Embryonic facial prominence (tissue), 1 donor: Measurements from ENCODE around the gene ACTMAP.
A peak's percentile ranks its signal among the peaks of the same experiment; 100 is the strongest.
"Not testable (repeated sequence)": the region's sequence is repeated elsewhere in the genome, so short reads cannot be mapped to it uniquely, and the experiment has no call there.

ENCODE experiments used
- DNase-seq: peaks from one replicate; pipeline ENCODE4 v3.0.0-alpha.2; 2016; ENCODE audit errors: extremely low spot score

Gene ACTMAP, protein sequence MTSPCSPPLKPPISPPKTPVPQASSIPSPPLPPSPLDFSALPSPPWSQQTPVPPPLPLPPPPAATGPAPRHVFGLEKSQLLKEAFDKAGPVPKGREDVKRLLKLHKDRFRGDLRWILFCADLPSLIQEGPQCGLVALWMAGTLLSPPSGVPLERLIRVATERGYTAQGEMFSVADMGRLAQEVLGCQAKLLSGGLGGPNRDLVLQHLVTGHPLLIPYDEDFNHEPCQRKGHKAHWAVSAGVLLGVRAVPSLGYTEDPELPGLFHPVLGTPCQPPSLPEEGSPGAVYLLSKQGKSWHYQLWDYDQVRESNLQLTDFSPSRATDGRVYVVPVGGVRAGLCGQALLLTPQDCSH

DNA sequence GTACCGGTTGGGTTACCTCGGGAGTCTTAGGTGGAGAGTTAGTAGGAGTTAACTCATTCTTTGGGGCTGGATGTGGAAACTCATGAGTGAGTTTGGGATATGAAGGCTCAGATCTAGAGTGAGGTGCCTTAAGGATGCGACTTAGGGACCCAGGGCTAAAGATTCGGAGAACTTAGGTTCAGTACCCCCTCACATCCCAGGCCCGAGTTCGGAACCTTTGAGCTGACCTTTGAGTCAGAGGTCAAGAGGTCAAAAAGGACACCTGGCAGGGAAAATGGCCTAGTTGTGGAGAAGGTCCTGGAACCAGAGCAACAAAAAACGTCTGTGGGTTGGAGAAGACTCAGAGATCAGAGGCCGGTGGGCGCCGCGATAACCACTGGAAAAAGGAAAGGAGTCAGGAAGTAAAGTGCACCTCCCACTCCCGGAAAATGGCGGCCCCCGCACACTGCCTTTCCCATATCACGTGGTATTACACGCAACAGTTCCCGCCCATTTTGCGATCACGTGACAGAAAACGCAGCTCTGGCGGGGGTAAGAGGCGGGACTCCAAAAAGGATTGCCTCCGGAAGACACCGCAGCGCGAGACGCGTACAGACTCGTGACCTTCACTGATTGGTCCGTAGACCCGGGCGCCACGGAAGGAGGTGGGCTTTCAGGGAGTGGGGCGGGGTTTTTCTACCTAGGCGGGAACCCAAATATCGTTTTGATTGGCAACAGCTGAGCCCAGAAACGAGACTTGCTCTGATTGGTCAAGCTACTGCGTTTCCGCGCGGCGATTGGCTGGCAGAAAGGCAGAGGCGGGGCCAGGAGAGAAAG, at the start of gene ACTMAP:
Gene ACTMAP, minus strand, starts transcription at position 420 of the 816 bp plus-strand sequence. CDS start 674 bp downstream, outside the sequence.
- peak; percentile 99 for DNase-seq

DNA sequence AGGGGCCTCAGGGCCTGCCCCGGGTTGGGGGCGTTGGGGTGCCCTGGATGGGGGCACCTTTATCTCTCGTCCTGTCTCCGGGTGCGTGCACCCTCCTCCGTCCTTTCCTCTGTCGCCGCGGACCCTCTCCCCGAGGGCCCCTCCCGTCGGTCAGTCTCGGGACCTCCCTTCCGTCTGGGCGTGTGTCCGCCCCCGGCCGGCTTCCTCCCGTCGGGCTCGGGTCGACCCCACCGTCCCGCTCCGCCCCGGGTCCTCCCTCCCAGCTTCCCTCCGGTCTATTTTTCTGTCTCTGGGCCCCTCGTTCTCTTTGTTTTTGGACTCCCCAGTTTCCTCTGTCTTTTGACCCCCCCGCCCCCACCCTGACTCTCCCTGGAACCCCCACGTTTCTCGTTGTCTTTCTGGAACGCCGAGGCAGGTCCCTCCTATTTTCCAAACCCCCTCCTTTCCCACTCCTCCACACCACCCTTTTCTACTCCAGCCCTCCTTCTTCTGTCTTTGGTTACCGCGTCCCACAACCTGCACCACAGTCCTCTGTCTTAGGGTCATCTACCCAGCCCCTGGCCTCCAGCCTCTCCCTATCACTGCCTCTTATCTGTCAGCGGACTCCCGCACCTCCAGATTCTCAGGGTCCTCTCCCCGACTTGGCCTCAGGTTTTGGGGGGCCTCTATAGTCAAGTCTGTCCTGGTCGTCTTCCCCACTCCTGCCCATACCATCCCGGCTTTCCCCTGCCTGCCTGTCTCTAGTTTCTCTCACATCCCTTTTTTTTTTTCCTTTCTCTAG, 49.5 kb upstream of the ACTMAP start:
- no peak for DNase-seq

DNA sequence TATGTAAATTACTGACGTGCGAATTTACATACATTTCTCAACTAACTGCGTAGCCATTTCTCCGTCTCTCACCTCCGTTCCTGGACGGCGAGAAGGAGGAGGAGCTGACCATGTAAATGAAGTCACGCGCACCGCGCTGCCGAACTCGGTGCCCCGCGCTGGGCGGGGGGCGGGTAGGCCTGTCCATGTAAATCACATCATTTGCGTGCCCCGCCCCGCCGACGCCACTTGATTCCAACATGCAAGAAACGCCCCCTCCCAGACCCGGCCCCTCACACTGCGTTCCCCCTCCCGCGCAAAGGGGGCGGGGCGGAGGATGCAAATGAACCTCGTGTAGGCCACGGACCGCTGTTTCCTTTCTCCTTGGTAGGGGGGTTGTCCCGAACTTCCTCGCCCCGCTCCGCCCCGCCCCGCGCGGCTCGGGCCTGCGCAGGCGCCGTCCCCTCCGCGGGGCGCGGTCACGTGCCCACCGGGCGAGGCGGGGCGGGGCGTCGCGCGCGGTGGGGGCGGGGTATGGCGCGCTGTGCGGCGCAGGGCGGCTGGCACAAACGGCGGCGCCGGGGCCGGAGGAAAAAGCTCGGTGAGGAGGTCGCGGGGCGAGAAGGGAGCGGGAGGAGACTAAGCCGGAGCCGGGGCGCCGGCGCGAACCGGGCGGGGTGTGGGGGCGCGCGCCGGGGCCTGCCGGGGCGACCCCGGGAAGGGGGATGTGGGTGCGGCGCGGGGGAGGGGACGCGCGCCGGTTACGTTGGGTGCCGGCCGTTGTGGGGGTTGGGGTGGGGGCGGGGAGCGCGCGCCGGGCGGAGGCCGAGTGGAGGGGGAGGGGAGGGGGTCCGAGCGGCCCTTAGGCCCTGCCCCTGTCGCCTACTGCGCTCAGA, 48.6 kb upstream of the ACTMAP start, which contains the start of gene EGLN2:
Gene EGLN2, plus strand, starts transcription at position 509 of the 875 bp plus-strand sequence. CDS start 1,382 bp downstream, outside the sequence.
- peak; percentile 97 for DNase-seq

DNA sequence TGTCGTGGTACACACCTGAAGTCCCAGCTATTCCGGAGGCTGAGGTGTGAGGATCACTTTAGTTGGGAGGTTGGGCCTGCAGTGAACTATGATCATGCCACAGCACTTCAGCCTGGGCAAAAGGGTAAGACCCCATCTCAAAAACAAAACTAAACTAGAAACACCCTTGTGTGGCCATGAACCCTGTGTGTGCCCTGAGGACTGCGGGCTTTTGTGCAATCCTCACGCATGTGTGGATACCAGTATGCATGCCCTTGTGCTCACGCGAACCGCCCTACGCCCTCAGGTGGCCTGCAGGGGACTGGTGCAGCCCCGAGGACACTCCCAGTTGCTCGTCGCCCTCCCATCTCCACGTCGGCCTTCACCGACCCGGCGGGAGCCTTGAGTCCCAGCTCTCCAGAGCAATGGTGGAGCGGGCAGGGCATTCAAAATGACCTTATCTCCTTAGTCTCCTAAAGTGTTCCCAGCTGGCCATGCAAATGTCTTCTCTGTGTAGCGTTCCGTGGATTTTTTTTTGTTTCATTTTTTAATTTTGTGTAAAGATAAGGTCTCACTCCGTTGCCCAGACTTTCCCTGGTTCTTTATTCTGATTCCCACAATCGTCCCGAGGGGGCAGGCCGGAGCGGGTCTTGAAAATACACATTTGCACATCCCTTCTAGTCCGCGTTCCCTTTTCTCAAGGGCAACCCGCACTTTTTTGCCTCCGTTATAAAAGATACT, 47.8 kb upstream of the ACTMAP start:
- DNase-seq: no peak

DNA sequence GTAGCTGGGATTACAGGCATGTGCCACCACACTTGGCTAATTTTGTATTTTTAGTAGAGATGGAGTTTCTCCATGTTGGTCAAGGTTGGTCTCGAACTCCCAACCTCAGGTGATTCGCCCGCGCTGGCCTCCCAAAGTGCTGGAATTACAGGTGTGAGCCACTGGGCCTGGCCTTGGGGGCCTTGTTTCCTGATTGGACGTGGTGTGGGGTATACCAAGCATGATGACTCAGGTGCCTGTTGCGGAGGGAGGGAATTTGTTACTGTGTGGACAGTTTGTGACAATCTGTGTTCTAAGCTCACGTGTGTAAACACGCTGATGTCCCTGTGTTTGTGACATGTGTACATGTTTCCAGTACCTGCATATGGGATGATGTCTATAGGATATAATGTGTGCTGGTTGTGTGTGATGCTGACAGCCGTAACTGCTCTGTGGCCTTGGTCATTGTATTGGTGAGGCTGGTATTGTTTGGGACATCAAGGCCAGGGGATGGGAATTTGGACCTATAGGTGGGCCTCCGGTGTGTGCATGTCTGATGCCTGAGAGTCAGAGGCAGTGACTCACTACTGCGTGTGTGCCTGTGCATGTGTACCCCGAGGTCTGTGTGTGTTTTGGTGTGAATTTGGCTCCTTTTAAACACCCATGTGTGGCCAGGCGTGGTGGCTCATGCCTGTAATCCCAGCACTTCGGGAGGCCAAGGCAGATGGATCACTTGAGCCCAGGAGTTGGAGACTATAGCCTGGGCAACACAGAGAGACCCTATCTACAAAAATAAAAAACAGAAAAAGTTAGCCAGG, 47.1 kb upstream of the ACTMAP start:
- no peak for DNase-seq

DNA sequence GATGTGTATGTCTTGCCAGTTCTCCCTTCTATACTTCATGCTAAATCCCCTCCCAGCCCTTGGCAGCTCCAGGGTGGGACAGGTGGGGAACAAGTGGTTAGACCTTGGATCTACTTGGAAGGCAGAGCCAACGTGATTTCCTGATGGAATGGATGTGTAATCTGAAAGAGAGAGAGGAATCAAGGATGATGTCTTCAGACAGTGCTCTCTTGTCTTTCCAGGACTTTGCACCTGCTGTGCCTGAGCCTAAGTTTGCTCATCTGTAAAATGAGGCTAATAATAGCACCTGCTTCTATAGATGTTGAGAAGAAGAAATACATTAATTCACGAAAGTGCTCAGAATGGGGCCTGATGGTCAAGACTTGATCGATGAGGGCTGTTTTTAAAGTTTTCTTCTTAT, 41.7 kb upstream of the ACTMAP start:
- DNase-seq: no peak

DNA sequence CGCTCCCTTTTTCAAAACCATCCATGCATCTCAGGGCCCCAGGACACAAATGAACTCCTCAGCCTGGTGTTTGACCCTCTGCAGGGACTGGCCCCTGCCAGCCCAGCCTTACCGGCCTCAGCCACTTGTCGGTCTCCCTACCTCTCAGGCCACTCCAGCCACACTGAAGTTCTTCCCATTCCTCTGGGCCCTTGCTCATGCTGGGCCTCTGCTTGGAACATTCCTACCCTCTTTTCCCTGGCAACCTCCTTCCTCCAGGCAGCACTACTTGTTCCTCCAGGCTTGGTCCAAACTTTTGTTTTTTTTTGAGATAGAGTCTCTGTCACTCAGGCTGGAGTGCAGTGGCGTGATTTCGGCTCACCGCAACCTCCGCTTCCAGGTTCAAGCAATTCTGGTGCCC, 41.1 kb upstream of the ACTMAP start:
- DNase-seq: no peak

DNA sequence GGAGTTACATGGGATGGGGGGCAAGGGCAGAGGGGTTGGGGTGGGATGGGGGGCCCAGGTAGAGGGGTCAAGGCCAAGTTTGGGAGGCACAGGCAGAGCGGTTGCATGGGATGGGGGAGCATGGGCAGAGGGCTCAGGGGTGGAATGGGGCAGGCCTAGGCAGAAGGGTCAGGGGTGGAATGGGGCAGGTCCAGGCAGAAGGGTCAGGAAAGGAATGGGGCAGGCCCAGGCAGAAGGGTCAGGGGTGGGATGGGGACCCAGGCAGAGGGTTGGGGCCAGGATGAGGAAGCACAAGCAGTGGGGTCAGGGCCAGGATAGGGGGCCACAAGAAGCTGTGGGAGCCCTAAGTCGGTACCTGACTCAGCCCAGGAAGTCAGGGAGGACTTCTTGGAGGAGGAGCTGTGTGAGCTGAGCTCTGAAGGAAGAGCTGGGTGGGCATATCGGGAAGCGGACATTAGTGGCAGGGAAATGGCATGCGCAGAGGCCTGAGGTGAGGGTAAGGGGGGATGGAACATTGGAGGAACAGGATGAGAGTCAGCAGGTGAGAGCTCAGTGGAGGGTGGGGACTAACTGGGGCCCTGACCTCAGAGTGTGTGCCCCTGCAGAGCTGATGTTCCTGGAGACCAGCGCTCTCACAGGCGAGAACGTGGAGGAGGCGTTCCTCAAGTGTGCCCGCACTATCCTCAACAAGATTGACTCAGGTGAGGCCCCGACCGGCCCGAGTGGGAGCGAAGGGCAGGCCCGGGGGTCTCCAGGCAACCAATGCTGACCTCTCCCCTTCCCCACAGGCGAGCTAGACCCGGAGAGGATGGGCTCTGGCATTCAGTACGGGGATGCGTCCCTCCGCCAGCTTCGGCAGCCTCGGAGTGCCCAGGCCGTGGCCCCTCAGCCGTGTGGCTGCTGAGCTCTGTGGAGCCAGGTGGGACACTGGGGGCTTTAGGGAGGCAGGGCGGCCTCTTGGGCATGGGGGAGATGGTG, 36.1 kb upstream of the ACTMAP start:
- no peak for DNase-seq

DNA sequence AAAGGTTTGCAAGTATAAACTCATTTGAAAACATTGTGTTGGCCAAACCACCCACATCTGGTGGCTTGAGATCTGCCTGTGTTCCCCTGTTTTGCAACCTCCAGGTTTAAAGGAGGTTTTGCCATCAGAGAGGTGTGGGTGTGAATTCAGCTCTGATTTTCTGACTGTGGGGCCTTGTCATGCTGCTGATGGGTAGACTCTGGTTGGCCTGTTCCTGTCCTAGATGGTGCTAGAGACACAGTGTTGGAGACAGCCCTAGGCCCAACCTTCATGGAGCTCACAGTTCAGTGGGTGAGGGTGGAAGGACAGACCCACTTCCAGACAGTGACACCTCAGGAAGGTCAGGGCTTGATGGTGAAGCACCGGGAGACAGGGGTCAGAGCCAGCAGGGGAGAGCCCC, 35.2 kb upstream of the ACTMAP start:
- no peak for DNase-seq

DNA sequence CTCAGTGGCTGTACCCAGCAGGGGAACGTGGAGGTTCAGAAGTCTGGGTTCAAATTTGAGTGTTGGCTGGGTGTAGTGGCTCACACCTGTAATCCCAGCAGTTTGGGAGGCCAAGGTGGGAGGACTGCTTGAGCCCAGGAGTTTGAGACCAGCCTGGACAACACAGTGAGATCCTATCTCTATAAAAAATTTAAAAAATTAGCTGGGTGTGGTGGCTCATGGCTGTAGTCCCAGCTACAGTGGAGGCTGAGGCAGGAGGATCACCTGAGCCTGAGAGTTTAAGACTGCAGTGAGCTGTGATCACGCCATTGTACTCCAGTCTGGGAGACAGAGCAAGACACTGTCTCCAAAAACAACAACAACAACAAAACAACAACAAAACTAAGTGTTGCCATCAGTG, 33.9 kb upstream of the ACTMAP start:
- not testable (repeated sequence) for DNase-seq

DNA sequence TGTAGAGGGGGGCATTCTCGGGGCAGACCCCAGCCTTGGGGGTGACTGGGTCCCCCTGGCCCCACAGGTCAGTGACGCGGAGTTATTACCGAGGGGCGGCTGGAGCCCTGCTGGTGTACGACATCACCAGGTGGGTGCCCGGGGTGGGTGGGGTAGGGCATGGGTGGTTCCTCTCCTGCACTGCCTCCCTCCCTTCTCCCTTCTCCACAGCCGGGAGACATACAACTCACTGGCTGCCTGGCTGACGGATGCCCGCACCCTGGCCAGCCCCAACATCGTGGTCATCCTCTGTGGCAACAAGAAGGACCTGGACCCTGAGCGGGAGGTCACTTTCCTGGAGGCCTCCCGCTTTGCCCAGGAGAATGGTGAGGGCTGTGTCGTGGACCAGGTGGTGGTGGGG, 33.4 kb upstream of the ACTMAP start:
- no peak for DNase-seq

DNA sequence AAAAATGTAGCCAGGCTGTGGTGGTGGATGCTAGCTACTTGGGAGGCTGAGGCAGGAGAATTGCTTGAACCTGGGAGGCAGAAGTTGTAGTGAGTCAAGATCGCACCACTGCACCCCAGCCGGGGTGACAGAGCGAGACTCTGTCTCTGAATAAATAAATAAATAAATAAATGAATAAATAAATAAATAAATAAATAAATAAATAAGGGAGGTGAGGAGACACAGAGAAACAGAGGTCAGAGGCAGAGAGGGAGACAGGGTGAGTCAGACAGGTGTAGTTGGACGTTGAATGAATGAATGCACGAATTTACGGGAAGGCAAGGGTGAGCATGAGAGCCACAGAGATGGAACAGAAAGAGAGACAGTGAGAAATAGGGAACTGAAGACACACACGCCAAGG, 30.9 kb upstream of the ACTMAP start:
- no peak for DNase-seq

DNA sequence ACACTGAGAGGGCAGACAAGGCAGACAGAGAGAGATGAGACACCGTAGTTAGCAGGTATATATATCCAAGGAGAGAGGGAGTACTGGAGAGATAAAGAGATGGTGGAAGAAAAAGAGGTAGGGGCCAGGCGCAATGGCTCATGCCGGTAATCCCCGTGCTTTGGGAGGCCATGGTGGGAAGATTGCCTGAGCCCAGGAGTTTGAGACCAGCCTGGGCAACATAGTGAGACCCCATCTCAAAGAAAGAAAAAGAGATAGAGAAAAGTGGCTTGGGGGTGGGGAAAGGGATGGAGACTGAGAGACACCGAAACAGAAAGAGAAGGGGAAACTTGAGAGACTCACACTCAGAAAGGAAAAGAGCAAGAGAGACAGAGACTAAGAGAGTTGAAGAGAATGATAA, 30.3 kb upstream of the ACTMAP start:
- DNase-seq: no peak

DNA sequence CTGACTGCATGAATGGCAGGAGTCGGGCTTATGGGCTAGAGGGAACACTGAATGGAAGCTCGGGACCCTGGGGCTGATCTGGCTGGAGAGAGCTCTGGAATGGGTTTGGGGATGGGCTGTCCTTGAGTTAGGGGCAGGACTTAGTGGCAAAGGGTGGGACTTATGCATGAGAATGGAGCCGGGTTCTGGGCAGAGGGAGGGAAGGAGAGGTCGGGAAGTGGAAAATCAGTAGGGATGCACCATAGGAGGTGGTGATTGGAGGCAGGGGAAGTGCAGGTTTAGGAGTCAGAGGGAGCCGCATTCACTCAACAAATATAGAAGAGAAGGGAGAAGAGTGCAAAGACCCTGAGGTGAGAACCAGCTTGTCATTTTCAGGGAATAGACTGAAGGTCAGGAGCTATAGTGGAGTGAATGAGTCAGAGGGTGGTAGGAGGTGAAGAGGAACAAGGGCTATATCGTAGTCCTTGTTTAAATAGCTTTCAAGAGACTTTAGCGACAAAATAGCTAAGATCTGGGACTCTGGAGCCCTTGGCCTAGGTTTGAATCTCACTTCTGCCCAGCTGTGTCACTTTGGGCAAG, 28.5 kb upstream of the ACTMAP start:
- DNase-seq: no peak

DNA sequence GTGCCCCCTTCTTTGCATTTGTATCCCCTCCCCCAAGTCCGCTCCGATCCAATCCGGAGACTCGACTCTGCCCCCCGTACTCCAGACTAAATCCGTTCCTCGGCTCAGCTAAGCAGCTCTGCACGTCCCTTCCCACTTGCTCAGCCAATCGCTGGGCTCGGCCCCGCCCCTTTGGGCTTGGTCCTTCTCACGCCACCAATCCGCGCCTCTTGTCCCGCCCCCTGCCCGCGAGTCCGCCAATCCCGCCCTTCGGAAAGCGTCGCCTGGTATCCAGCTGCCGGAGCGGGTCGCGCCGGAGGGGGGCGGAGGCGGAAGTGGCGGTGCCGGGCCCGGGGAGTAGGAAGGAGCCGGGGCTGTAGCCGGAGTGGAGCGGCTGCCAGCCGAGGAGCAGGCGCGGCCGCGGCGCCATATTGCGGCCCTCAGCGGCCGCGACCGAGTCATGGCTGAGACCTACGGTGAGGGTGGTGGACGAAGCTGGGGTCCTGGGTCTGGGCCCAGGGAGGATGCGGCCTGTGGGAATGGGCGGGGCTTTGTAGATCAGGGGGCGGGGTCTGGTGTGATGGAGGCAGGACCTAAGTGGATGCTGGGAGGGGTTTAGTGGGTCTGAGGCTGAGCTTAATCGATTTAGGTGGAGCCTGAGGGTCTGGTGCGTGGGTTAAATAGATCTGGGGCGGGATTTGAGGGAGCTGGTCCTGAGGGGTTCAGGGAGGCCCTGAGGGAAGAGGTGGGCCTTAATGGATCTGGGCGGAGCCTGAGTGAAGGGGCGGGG, 27.8 kb upstream of the ACTMAP start, which contains the start of gene RAB4B:
Gene RAB4B, plus strand, starts transcription at position 311 of the 769 bp plus-strand sequence. Its CDS starts 129 bp downstream, at position 440.
- peak; percentile 100 for DNase-seq

DNA sequence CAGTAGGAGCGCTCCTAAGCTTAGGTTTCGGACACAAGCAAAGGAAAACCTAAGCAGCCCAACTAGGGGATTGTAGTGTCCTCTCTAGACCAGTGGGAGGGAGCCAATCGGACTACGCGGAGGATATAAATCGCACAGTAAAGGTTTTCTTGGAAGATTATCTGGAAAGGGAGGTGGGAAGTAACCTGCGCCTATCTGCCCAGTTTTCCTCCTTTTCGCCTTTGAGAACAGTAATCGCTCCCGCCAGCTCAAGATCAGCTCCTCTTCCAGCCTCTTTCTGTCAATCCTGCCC, 27.3 kb upstream of the ACTMAP start:
- DNase-seq: no peak

DNA sequence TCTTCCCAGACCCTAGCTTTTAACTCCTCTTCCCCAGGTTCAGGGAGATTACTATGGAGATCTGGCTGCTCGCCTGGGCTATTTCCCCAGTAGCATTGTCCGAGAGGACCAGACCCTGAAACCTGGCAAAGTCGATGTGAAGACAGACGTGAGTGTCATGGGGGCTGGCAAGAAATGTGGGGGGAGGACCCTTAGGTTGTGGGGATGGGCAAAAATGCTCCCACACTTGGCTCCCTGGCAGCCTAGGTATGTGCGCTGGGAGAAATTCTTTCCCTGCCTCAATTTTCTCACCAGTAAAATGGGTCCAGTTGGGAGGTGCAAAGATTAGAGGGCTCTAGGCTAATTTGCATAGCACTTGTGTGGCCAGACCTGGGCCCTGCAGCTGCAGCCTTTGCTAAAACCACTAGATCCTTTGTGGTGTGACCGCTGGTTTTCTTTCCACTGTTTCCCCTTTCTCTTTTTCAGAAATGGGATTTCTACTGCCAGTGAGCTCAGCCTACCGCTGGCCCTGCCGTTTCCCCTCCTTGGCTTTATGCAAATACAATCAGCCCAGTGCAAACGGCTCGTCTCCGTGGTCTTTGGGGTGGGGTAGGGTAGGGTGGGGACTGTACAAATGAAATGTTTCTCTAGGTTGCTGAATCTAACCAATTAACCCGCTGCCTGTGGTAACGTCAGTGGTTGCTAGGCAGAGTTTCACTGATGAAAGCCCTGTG, 26.8 kb upstream of the ACTMAP start:
- DNase-seq: peak; percentile 84
